ENCODE data around the gene SHISA8.
"Not testable (repeated sequence)": the region's sequence is repeated elsewhere in the genome, so short reads cannot be mapped to it uniquely, and the experiment has no call there.

Gene SHISA8

GRCh38 chr22:41915035-41915785 is at the start of gene SHISA8:
SHISA8 (minus strand) TSS chr22:41915074; CDS start chr22:41914667, 407 bp downstream.
- no peak for DNase-seq

- no peak for DNase-seq
Measured at GRCh38 chr22:41964112-41964491, 49.2 kb upstream of the SHISA8 start.

GRCh38 chr22:41963453-41964111 is 48.7 kb upstream of the SHISA8 start:
- no peak for DNase-seq

GRCh38 chr22:41957941-41958556 is 43.2 kb upstream of the SHISA8 start:
- DNase-seq: no peak

GRCh38 chr22:41952713-41953112 is 37.8 kb upstream of the SHISA8 start:
- DNase-seq: no peak

- no peak for DNase-seq
Measured at GRCh38 chr22:41951898-41952474, 37.1 kb upstream of the SHISA8 start, which contains the start of gene SMIM45. SMIM45 (plus strand) TSS chr22:41952150.

GRCh38 chr22:41949297-41949965 is 34.6 kb upstream of the SHISA8 start:
- DNase-seq: no peak

- not testable (repeated sequence) for DNase-seq
Measured at GRCh38 chr22:41948928-41949296, 34.0 kb upstream of the SHISA8 start.

GRCh38 chr22:41948142-41948541 is 33.3 kb upstream of the SHISA8 start:
- no peak for DNase-seq

- DNase-seq: no peak
Measured at GRCh38 chr22:41947424-41948080, 32.7 kb upstream of the SHISA8 start.

GRCh38 chr22:41946629-41947423 is 32.0 kb upstream of the SHISA8 start, which contains the start of gene CENPM:
CENPM (minus strand) TSS chr22:41947152; CDS start chr22:41947076, 76 bp downstream.
- DNase-seq: peak; percentile 66

- no peak for DNase-seq
Measured at GRCh38 chr22:41943661-41944209, 28.9 kb upstream of the SHISA8 start.

- DNase-seq: no peak
Measured at GRCh38 chr22:41940832-41941765, 26.2 kb upstream of the SHISA8 start.

- no peak for DNase-seq
Measured at GRCh38 chr22:41939981-41940831, 25.3 kb upstream of the SHISA8 start.

- no peak for DNase-seq
Measured at GRCh38 chr22:41936894-41937169, 22.0 kb upstream of the SHISA8 start.

GRCh38 chr22:41935509-41935908 is 20.6 kb upstream of the SHISA8 start:
- DNase-seq: no peak

GRCh38 chr22:41935015-41935351 is 20.1 kb upstream of the SHISA8 start:
- DNase-seq: no peak

- DNase-seq: no peak
Measured at GRCh38 chr22:41934284-41935014, 19.6 kb upstream of the SHISA8 start.

Data from NCI-H2107 (cell line).